Measurements from ENCODE around the gene TRABD. TPM values are rescaled to one million over a fixed set of nuclear protein-coding genes. Genes with fewer than 3 reads are reported as not detected.

TRABD gene
- total RNA-seq, 3 donors from 2014 or later = 36.8 to 52.6 (median 42.7) TPM

- H3K4me3 ChIP-seq = no peak overlapping the region
- peaks cover 9% of the 10 kb centered on the region for H3K4me1 ChIP-seq (ENCODE audit: low read depth)
- H3K36me3 ChIP-seq (ENCODE audit: low read depth) = peaks cover 4% of the 10 kb centered on the region
- intact Hi-C loops (cut with DNase I, micrococcal nuclease) = no loop called here
- no peak for DNase-seq
- no peaks in the 10 kb centered on the region for H3K9me3 ChIP-seq
- TF ChIP-seq CTCF (IDR thresholded peaks at IDR 0.05) = no peak
- no peak for ATAC-seq
These were observed 20.3 kb downstream of the TRABD start for GRCh38 chr22:50205781-50206569.

- peak in 2 of 3 donors; percentile 26 to 62 for DNase-seq
- H3K4me1 ChIP-seq (ENCODE audit: low read depth) = peaks cover 9% of the 10 kb centered on the region
These were observed 20.9 kb downstream of the TRABD start for GRCh38 chr22:50206599-50206998.

GRCh38 chr22:50207383-50208140, 21.8 kb downstream of the TRABD start:
- Histone ChIP-seq H3K4me3 (no peak overlapping the region), H3K4me1 (ENCODE audit: low read depth) (peaks cover 1% of the 10 kb centered on the region), H3K9me3 (no peaks in the 10 kb centered on the region), H3K36me3 (ENCODE audit: low read depth) (peaks cover 8% of the 10 kb centered on the region)
- intact Hi-C loops (cut with DNase I, micrococcal nuclease) = no loop called here
- ATAC-seq (no peak), DNase-seq (peak in 1 of 3 donors; percentile 19)
- TF ChIP-seq CTCF (IDR thresholded peaks at IDR 0.05) = no peak

More at GRCh38 chr22:50206599-50206998, 20.9 kb downstream of the TRABD start:
- H3K9me3 ChIP-seq = no peaks in the 10 kb centered on the region
- intact Hi-C loops (cut with DNase I, micrococcal nuclease) = no loop called here
- H3K36me3 ChIP-seq (ENCODE audit: low read depth) = peaks cover 8% of the 10 kb centered on the region
- H3K4me3 ChIP-seq = no peak overlapping the region
- no peak for TF ChIP-seq CTCF (IDR thresholded peaks at IDR 0.05)
- peak; percentile 18 for ATAC-seq

- DNase-seq (no peak), ATAC-seq (no peak)
- Histone ChIP-seq H3K36me3 (ENCODE audit: low read depth) (peaks cover 8% of the 10 kb centered on the region), H3K4me3 (no peak overlapping the region), H3K9me3 (no peaks in the 10 kb centered on the region), H3K4me1 (ENCODE audit: low read depth) (no peaks in the 10 kb centered on the region)
- intact Hi-C loops (cut with DNase I, micrococcal nuclease) = no loop called here
- no peak for TF ChIP-seq CTCF (IDR thresholded peaks at IDR 0.05)
These were observed 22.8 kb downstream of the TRABD start for GRCh38 chr22:50208430-50208938.

- Histone ChIP-seq H3K4me3 (no peak overlapping the region), H3K36me3 (ENCODE audit: low read depth) (peaks cover 8% of the 10 kb centered on the region), H3K9me3 (no peaks in the 10 kb centered on the region), H3K4me1 (ENCODE audit: low read depth) (no peaks in the 10 kb centered on the region)
- intact Hi-C loops (cut with DNase I, micrococcal nuclease) = no loop called here
- no peak for TF ChIP-seq CTCF (IDR thresholded peaks at IDR 0.05)
- peak in 1 of 3 donors; percentile 24 for DNase-seq
- ATAC-seq = peak; percentile 16
These were observed 23.5 kb downstream of the TRABD start for GRCh38 chr22:50208939-50209892.
